A549 (cell line): ENCODE data around the gene TRAPPC5. TPM values are rescaled to one million over a fixed set of nuclear protein-coding genes. Genes with fewer than 3 reads are reported as not detected.

Experiments
- ATAC-seq, 2 experiments: fragments of 200-7000 bp in 1 of 2; fragments of >200 bp in 1 of 2; cut with Nextera tagmentation in 1 of 2; cut with Tn5 transposase in 1 of 2; 3 replicates each; pipeline versions ENCODE4 v1.8.0 to v1.9.1; 2018 to 2020; ENCODE audit warnings: mild to moderate bottlenecking in 1 of 2, moderate library complexity in 1 of 2
- CTCF ChIA-PET: fragments of 300-600 bp; sonication (Branson Sonifier 250); formaldehyde crosslinking; extraction: SDS; loops from one replicate; lab custom pipeline; 2021; ENCODE audit warnings: antibody characterized with exemption, inconsistent platforms; lab: Yijun Ruan, JAX
- POLR2A ChIA-PET: fragments of 350-600 bp; formaldehyde crosslinking; extraction: SDS; loops from one replicate; lab custom pipeline; 2021; ENCODE audit warnings: antibody characterized with exemption, inconsistent platforms; lab: Yijun Ruan, JAX
- DNase-seq, 2 experiments: peaks; one replicate each; pipeline versions ENCODE4 v3.0.0 to v3.0.0-alpha.2; 2011 to 2016; ENCODE audit warnings: low read depth in 1 of 2, low spot score in 1 of 2
- FAIRE-seq: peaks from 2 replicates; lab custom pipeline; 2011; peaks lifted over from hg19 to GRCh38; lab: Jason Lieb, UNC
- H3K27ac ChIP-seq, 2 experiments: fragments of >200 bp; sonication (Bioruptor Twin); formaldehyde crosslinking; 3 replicates each; pipeline ENCODE4 v1.5.1; 2016 to 2017
- H3K4me1 ChIP-seq: fragments of >200 bp; sonication (Bioruptor Twin); formaldehyde crosslinking; 3 replicates; pipeline ENCODE4 v1.6.1; 2016
- H3K4me2 ChIP-seq: fragments of >200 bp; sonication (Bioruptor Twin); formaldehyde crosslinking; 3 replicates; pipeline ENCODE4 v1.6.1; 2016
- H3K4me3 ChIP-seq: fragments of >200 bp; sonication (Bioruptor Twin); formaldehyde crosslinking; 3 replicates; pipeline ENCODE4 v1.5.1; 2016
- H3K9me3 ChIP-seq: fragments of >200 bp; sonication (Bioruptor Twin); formaldehyde crosslinking; 3 replicates; pipeline ENCODE4 v1.6.1; 2016
- BHLHE40 ChIP-seq: IDR thresholded peaks from 2 replicates; pipeline ENCODE4 v1.6.1; 2012; ENCODE audit warnings: low read depth, low read length, inconsistent platforms
- CBX2 ChIP-seq: fragments of 200-600 bp; sonication (generic); IDR thresholded peaks from 2 replicates; pipeline ENCODE4 v1.6.1; 2016; ENCODE audit warnings: low read depth, mild to moderate bottlenecking, borderline replicate concordance
- EHF ChIP-seq: fragments of 250-450 bp; sonication (Bioruptor Pico); IDR thresholded peaks from 2 replicates; pipeline ENCODE4 v1.5.0; 2020; ENCODE audit warnings: mild to moderate bottlenecking
- EHMT2 ChIP-seq: fragments of 200-600 bp; sonication (generic); IDR thresholded peaks from 2 replicates; pipeline ENCODE4 v1.6.1; 2016; ENCODE audit warnings: antibody characterized with exemption, low read depth, mild to moderate bottlenecking, moderate library complexity
- EP300 ChIP-seq, 2 experiments: fragments of >200 bp; sonication (Bioruptor Twin); formaldehyde crosslinking; IDR thresholded peaks; 2 replicates in 1 of 2; 3 replicates in 1 of 2; pipeline ENCODE4 v1.6.1; 2016 to 2017
- FOSL2 ChIP-seq, 2 experiments: fragments of 450-650 bp in 1 of 2; fragments of >200 bp in 1 of 2; sonication (Bioruptor Twin) in 1 of 2; formaldehyde crosslinking; IDR thresholded peaks; 2 replicates each; pipeline versions ENCODE4 v1.5.0 to v1.6.1; 2016 to 2020; ENCODE audit warnings: mild to moderate bottlenecking in 1 of 2, moderate library complexity in 1 of 2
- HOXA7 ChIP-seq: fragments of 250-450 bp; sonication (Bioruptor Pico); IDR thresholded peaks from 2 replicates; pipeline ENCODE4 v1.5.0; 2020; ENCODE audit warnings: mild to moderate bottlenecking, moderate library complexity
- JUN ChIP-seq, 2 experiments: fragments of >200 bp; sonication (Bioruptor Twin); formaldehyde crosslinking; IDR thresholded peaks; 2 replicates in 1 of 2; 3 replicates in 1 of 2; pipeline ENCODE4 v1.6.1; 2016 to 2017
- KDM5A ChIP-seq: fragments of 200-600 bp; sonication (generic); IDR thresholded peaks from 2 replicates; pipeline ENCODE4 v1.6.1; 2016; ENCODE audit warnings: antibody characterized with exemption, mild to moderate bottlenecking
- MAFK ChIP-seq: fragments of 450-650 bp; IDR thresholded peaks from 2 replicates; pipeline ENCODE4 v1.6.1; 2014; ENCODE audit not compliant: partially characterized antibody
- NFE2L2 ChIP-seq: fragments of 150-350 bp; conservative IDR thresholded peaks from 2 replicates; pipeline ENCODE4 v1.6.1; 2014; ENCODE audit warnings: low read length
- NPAS2 ChIP-seq: fragments of 250-450 bp; sonication (Bioruptor Pico); IDR thresholded peaks from 2 replicates; pipeline ENCODE4 v1.8.0; 2022; ENCODE audit warnings: mild to moderate bottlenecking, moderate library complexity, borderline replicate concordance
- NR3C1 ChIP-seq: fragments of >200 bp; sonication (Bioruptor Twin); formaldehyde crosslinking; IDR thresholded peaks from 3 replicates; pipeline ENCODE4 v1.6.1; 2017
- RAD21 ChIP-seq, 2 experiments: fragments of >200 bp in 1 of 2; sonication (Bioruptor Twin) in 1 of 2; formaldehyde crosslinking in 1 of 2; IDR thresholded peaks in 1 of 2; conservative IDR thresholded peaks in 1 of 2; 2 replicates in 1 of 2; 3 replicates in 1 of 2; pipeline ENCODE4 v1.6.1; 2012 to 2018; ENCODE audit warnings: inconsistent platforms in 1 of 2
- RARB ChIP-seq: fragments of 250-450 bp; sonication (Bioruptor Pico); IDR thresholded peaks from 2 replicates; pipeline ENCODE4 v1.8.0; 2021; ENCODE audit warnings: mild to moderate bottlenecking, moderate library complexity
- RFX5 ChIP-seq: fragments of 450-650 bp; IDR thresholded peaks from 2 replicates; pipeline ENCODE4 v1.7.1; 2014; ENCODE audit warnings: antibody characterized with exemption, mild to moderate bottlenecking, moderate library complexity
- SMC3 ChIP-seq: fragments of >200 bp; sonication (Bioruptor Twin); formaldehyde crosslinking; IDR thresholded peaks from 3 replicates; pipeline ENCODE4 v1.6.1; 2018; ENCODE audit warnings: inconsistent platforms
- TFCP2L1 ChIP-seq: fragments of 250-450 bp; sonication (Bioruptor Pico); IDR thresholded peaks from 2 replicates; pipeline ENCODE4 v1.5.0; 2021; ENCODE audit warnings: mild to moderate bottlenecking
- ZC3H11A ChIP-seq: fragments of 450-650 bp; IDR thresholded peaks from 2 replicates; pipeline ENCODE4 v1.6.1; 2014; ENCODE audit warnings: antibody characterized with exemption, mild to moderate bottlenecking
- ZFP36 ChIP-seq: fragments of 450-650 bp; IDR thresholded peaks from 2 replicates; pipeline ENCODE4 v1.6.1; 2014; ENCODE audit warnings: borderline replicate concordance; ENCODE audit not compliant: partially characterized antibody
- ZNF302 ChIP-seq: fragments of 250-450 bp; sonication (Bioruptor Pico); IDR thresholded peaks from 2 replicates; pipeline ENCODE4 v1.9.0; 2021; ENCODE audit warnings: inconsistent platforms, mild to moderate bottlenecking, moderate library complexity
- WGBS: methylation state at CpG from one replicate; pipeline ENCODE4 v1.1.6; 2017; ENCODE audit errors: missing lambda C conversion rate; 5-methylcytosine and 5-hydroxymethylcytosine counted together
- polyA plus RNA-seq, 4 experiments: library from polyadenylated mRNA; depleted of rRNA in 3 of 4; stranded (reverse); fragments of >200 nt; fragmentation: RNase III in 1 of 4; extraction: RNeasy Plus Mini Kit Qiagen cat#74134 plus additional on column Dnase treatment in 1 of 4; gene quantifications; 2 replicates in 3 of 4; 3 replicates in 1 of 4; pipeline ENCODE4 v1.2.3, GENCODE V29; 2011 to 2017
- TF ChIP-seq, protein P1 (sequence below): IDR thresholded peaks from 2 replicates; pipeline ENCODE4 v1.6.1; 2012
- TF ChIP-seq, protein P2 (sequence below): fragments of 450-650 bp; IDR thresholded peaks from 2 replicates; pipeline ENCODE4 v1.6.1; 2014; ENCODE audit warnings: antibody characterized with exemption
- TF ChIP-seq, protein P3 (sequence below): fragments of >200 bp; sonication (Bioruptor Twin); formaldehyde crosslinking; IDR thresholded peaks from 3 replicates; pipeline ENCODE4 v1.6.1; 2016
- TF ChIP-seq, protein P4 (sequence below): fragments of 150-350 bp; IDR thresholded peaks from 2 replicates; pipeline ENCODE4 v1.6.1; 2014; ENCODE audit warnings: low read depth, mild to moderate bottlenecking, low read length

TRAPPC5 gene
- polyA plus RNA-seq, 2 of the 4 experiments (the other 2 are of a cell fraction): 31.6 to 59.8 TPM

DNA sequence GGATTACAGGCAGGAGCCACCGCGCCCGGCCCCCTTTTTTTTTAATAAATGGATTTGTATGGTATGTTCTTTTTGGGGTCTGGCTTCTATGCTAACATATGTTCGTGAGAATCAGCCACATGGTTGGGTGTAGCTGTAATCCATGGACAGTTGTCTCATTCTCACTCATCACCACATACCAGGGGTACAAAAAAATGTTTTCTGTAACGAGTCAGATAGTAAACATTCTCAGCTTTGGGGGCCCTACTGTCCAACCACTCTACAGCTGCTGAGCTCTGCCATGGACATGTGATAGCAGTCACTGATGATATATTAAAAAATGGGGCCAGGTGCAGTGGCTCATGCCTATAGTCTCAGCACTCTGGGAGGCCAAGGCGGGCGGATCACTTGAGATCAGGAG, 16.9 kb upstream of the TRAPPC5 start:
- Histone ChIP-seq H3K27ac (no peak overlapping the region), H3K4me3 (no peak overlapping the region), H3K9me3 (no peaks in the 10 kb centered on the region), H3K4me2 (no peak overlapping the region), H3K4me1 (no peaks in the 10 kb centered on the region)
- ChIA-PET POLR2A (no interaction called here), CTCF (interaction anchor here (0.9 to 3.8 kb wide), 3 partner anchors 11 to 17 kb away, joined by 4 to 18 read pairs (median 5); partner anchors contain the start of gene TRAPPC5)
- TF ChIP-seq NFE2L2: no peak
- TF ChIP-seq MAFK: no peak
- TF ChIP-seq NR3C1: no peak
- no peak for TF ChIP-seq TFCP2L1
- no peak for TF ChIP-seq EHMT2
- no peak for TF ChIP-seq KDM5A
- TF ChIP-seq, protein P1, sequence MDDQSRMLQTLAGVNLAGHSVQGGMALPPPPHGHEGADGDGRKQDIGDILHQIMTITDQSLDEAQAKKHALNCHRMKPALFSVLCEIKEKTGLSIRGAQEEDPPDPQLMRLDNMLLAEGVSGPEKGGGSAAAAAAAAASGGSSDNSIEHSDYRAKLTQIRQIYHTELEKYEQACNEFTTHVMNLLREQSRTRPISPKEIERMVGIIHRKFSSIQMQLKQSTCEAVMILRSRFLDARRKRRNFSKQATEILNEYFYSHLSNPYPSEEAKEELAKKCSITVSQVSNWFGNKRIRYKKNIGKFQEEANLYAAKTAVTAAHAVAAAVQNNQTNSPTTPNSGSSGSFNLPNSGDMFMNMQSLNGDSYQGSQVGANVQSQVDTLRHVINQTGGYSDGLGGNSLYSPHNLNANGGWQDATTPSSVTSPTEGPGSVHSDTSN: no peak
- TF ChIP-seq ZC3H11A: no peak
- no peak for TF ChIP-seq ZFP36
- TF ChIP-seq RARB (CRISPR knock-in tag): no peak
- WGBS: 68% methylated on average over 7 of the region's 7 CpGs
- FAIRE-seq (no peak), DNase-seq (no peak), ATAC-seq (no peak)

DNA sequence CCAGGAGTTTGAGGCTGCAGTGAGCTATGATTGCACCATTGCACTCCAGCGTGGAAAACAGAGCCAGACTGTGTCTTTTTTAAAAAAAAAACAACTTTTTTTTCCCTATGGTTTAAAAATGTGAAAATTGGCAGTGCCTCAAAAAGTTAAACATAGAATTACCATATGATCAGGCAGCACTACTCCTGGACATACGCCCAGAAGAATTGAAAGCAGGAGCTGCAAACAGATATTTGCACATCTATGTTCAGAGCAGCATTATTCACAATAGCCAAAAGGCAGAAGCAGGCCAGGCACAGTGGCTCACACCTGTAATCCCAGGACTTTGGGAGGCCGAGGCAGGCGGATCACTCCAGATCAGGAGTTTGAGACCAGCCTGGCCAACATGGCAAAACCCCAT, 15.6 kb upstream of the TRAPPC5 start:
- 61% methylated on average over 4 of the region's 4 CpGs for WGBS
- Histone ChIP-seq H3K4me2 (no peak overlapping the region), H3K27ac (no peak overlapping the region)
- DNase-seq: no peak
- no peak for FAIRE-seq
- ATAC-seq: no peak
- TF ChIP-seq ZNF302 (CRISPR knock-in tag) (no peak), NFE2L2 (no peak), NR3C1 (no peak), HOXA7 (CRISPR knock-in tag) (no peak), NPAS2 (no peak), BHLHE40 (no peak), EP300 (IDR thresholded peaks at IDR 0.05) (no peak), FOSL2 (IDR thresholded peaks at IDR 0.05) (no peak), FOSL2 (CRISPR knock-in tag; IDR thresholded peaks at IDR 0.05) (no peak), RFX5 (no peak), ZFP36 (no peak), JUN (IDR thresholded peaks at IDR 0.05) (no peak), KDM5A (no peak), EHF (CRISPR knock-in tag) (no peak), SMC3 (no peak), RAD21 (conservative IDR thresholded peaks at IDR 0.05 in 1 of 2, IDR thresholded peaks at IDR 0.05 in 1 of 2) (no peak), CBX2 (no peak)
- TF ChIP-seq, protein P2, sequence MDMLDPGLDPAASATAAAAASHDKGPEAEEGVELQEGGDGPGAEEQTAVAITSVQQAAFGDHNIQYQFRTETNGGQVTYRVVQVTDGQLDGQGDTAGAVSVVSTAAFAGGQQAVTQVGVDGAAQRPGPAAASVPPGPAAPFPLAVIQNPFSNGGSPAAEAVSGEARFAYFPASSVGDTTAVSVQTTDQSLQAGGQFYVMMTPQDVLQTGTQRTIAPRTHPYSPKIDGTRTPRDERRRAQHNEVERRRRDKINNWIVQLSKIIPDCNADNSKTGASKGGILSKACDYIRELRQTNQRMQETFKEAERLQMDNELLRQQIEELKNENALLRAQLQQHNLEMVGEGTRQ: no peak
- TF ChIP-seq, protein P3, sequence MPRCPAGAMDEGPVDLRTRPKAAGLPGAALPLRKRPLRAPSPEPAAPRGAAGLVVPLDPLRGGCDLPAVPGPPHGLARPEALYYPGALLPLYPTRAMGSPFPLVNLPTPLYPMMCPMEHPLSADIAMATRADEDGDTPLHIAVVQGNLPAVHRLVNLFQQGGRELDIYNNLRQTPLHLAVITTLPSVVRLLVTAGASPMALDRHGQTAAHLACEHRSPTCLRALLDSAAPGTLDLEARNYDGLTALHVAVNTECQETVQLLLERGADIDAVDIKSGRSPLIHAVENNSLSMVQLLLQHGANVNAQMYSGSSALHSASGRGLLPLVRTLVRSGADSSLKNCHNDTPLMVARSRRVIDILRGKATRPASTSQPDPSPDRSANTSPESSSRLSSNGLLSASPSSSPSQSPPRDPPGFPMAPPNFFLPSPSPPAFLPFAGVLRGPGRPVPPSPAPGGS: no peak
- TF ChIP-seq, protein P4, sequence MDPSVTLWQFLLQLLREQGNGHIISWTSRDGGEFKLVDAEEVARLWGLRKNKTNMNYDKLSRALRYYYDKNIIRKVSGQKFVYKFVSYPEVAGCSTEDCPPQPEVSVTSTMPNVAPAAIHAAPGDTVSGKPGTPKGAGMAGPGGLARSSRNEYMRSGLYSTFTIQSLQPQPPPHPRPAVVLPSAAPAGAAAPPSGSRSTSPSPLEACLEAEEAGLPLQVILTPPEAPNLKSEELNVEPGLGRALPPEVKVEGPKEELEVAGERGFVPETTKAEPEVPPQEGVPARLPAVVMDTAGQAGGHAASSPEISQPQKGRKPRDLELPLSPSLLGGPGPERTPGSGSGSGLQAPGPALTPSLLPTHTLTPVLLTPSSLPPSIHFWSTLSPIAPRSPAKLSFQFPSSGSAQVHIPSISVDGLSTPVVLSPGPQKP: no peak
- TF ChIP-seq, all 56 proteins: peak for 0
- H3K9me3 ChIP-seq: no peaks in the 10 kb centered on the region
- no peak overlapping the region for H3K4me3 ChIP-seq
- ChIA-PET CTCF (interaction anchor here (0.6 kb wide), 1 partner anchor 15 kb away, joined by 3 read pairs; no protein-coding TSS in a partner anchor), POLR2A (no interaction called here)
- no peaks in the 10 kb centered on the region for H3K4me1 ChIP-seq
